Endothelial cell of umbilical vein (primary cell): ENCODE data around the gene ADAMTS14. TPM values are rescaled to one million over a fixed set of nuclear protein-coding genes. Genes with fewer than 3 reads are reported as not detected.

Experiments used
- BruUV-seq: library from RNA; stranded (reverse); fragments of 400-500 nt; replicated peaks from 2 replicates; lab custom pipeline; 2021; lab: Mats Ljungman, UMichigan
- CTCF ChIA-PET: fragments of 300-600, 350-600 bp; sonication (Branson Sonifier 250); formaldehyde crosslinking; loops from one replicate; lab custom pipeline; 2021; ENCODE audit warnings: antibody characterized with exemption, inconsistent platforms; lab: Charles Lee
- POLR2A ChIA-PET: fragments of 300-600, 350-600 bp; sonication (Branson Sonifier 250); formaldehyde crosslinking; loops from one replicate; lab custom pipeline; 2021; ENCODE audit warnings: antibody characterized with exemption, inconsistent platforms; lab: Charles Lee
- DNase-seq: peaks from one replicate; pipeline ENCODE4 v3.0.0-alpha.2; 2011; ENCODE audit warnings: low read depth, low spot score
- FAIRE-seq: peaks from 2 replicates; lab custom pipeline; 2011; peaks lifted over from hg19 to GRCh38; lab: Jason Lieb, UNC
- H2AFZ ChIP-seq: 2 replicates; pipeline ENCODE4 v1.6.0; 2012; ENCODE audit warnings: low read depth, low read length, control low read depth, inconsistent platforms
- H3K27ac ChIP-seq: 2 replicates; pipeline ENCODE4 v1.5.1; 2011; ENCODE audit warnings: low read depth, mild to moderate bottlenecking, control low read depth, low read length, moderate library complexity; ENCODE audit not compliant: insufficient read depth
- H3K27me3 ChIP-seq, 2 experiments: 2 replicates each; pipeline versions ENCODE4 v1.6.0 to v1.6.1; 2011; ENCODE audit warnings: low read length in 2 of 2, mixed read lengths in 1 of 2; ENCODE audit not compliant: control insufficient read depth in 2 of 2, insufficient read depth in 2 of 2
- H3K36me3 ChIP-seq, 2 experiments: 2 replicates in 1 of 2; 3 replicates in 1 of 2; pipeline ENCODE4 v1.5.1; 2011; ENCODE audit warnings: low read length in 2 of 2, mild to moderate bottlenecking in 1 of 2, moderate library complexity in 1 of 2; ENCODE audit not compliant: control insufficient read depth in 2 of 2, insufficient read depth in 2 of 2; ENCODE audit errors: extremely low read depth in 1 of 2
- H3K4me1 ChIP-seq: 3 replicates; pipeline ENCODE4 v1.5.1; 2011; ENCODE audit warnings: mild to moderate bottlenecking, low read length; ENCODE audit not compliant: control insufficient read depth, insufficient read depth; ENCODE audit errors: extremely low read depth
- H3K4me2 ChIP-seq: 2 replicates; pipeline ENCODE4 v1.6.1; 2011; ENCODE audit warnings: low read length, control low read depth, mixed read lengths; ENCODE audit not compliant: insufficient read depth
- H3K4me3 ChIP-seq, 3 experiments: fragments of 200-600 bp in 1 of 3; sonication (generic), shearing (Covaris generic) in 1 of 3; replicated peaks in 1 of 3; 2 replicates each; pipeline ENCODE4 v1.5.1; 2011 to 2016; ENCODE audit warnings: control low read depth in 3 of 3, low read length in 3 of 3, mild to moderate bottlenecking in 2 of 3, inconsistent platforms in 1 of 3, low read depth in 1 of 3, moderate library complexity in 1 of 3; ENCODE audit not compliant: insufficient read depth in 1 of 3
- H3K79me2 ChIP-seq: 2 replicates; pipeline ENCODE4 v1.6.0; 2012; ENCODE audit warnings: low read length, inconsistent platforms; ENCODE audit not compliant: control insufficient read depth, insufficient read depth
- H3K9ac ChIP-seq: replicated peaks from 2 replicates; pipeline ENCODE3; 2011; ENCODE audit warnings: low read length, control low read depth; ENCODE audit not compliant: insufficient read depth; ENCODE audit errors: extremely low read depth
- H3K9me1 ChIP-seq: replicated peaks from 3 replicates; pipeline ENCODE4 v1.6.0; 2011; ENCODE audit warnings: mild to moderate bottlenecking, low read length; ENCODE audit not compliant: control insufficient read depth, insufficient read depth; ENCODE audit errors: extremely low read depth
- H3K9me3 ChIP-seq: replicated peaks from 2 replicates; pipeline ENCODE4 v1.5.1; 2012; ENCODE audit warnings: low read length, inconsistent platforms; ENCODE audit not compliant: control insufficient read depth, insufficient read depth
- H4K20me1 ChIP-seq: replicated peaks from 2 replicates; pipeline ENCODE3; 2011; ENCODE audit warnings: mild to moderate bottlenecking, low read length; ENCODE audit not compliant: control insufficient read depth, insufficient read depth; ENCODE audit errors: extremely low read depth
- CTCF ChIP-seq, 2 donors: IDR thresholded peaks; 1 replicate in 1 of 2; 2 replicates in 1 of 2; pipeline ENCODE4 v1.5.1; 2011; ENCODE audit warnings: low read length in 2 of 2, mild to moderate bottlenecking in 2 of 2, moderate library complexity in 2 of 2, control low read depth in 1 of 2, inconsistent platforms in 1 of 2, low read depth in 1 of 2; ENCODE audit not compliant: insufficient read depth in 1 of 2; ENCODE audit errors: extremely low read depth in 1 of 2
- EZH2 ChIP-seq: IDR thresholded peaks from 2 replicates; pipeline ENCODE4 v1.6.1; 2012; ENCODE audit warnings: borderline replicate concordance, low read depth, mild to moderate bottlenecking, moderate library complexity, low read length, inconsistent platforms; ENCODE audit not compliant: severe bottlenecking
- FOS ChIP-seq: IDR thresholded peaks from 2 replicates; pipeline ENCODE4 v1.6.1; 2011; ENCODE audit warnings: mild to moderate bottlenecking, low read length, moderate library complexity, borderline replicate concordance; ENCODE audit not compliant: insufficient read depth
- GATA2 ChIP-seq: IDR thresholded peaks from 2 replicates; pipeline ENCODE4 v1.7.0; 2011; ENCODE audit warnings: low read depth, mild to moderate bottlenecking, moderate library complexity, mixed read lengths, low read length; ENCODE audit not compliant: insufficient read length, insufficient read depth
- JUN ChIP-seq: IDR thresholded peaks from 2 replicates; pipeline ENCODE4 v1.6.1; 2011; ENCODE audit warnings: borderline replicate concordance, low read depth; ENCODE audit not compliant: insufficient read length, insufficient read depth
- MAX ChIP-seq: IDR thresholded peaks from 2 replicates; pipeline ENCODE4 v1.6.1; 2011; ENCODE audit not compliant: insufficient read depth, insufficient read length
- MYC ChIP-seq: IDR thresholded peaks from one replicate; pipeline ENCODE4 v1.6.1; 2011; ENCODE audit warnings: mild to moderate bottlenecking, low read depth, low read length
- POLR2A ChIP-seq: IDR thresholded peaks from 2 replicates; pipeline ENCODE4 v1.6.1; 2012; ENCODE audit warnings: low read depth, mild to moderate bottlenecking, control low read depth, low read length
- POLR2AphosphoS5 ChIP-seq: IDR thresholded peaks from 2 replicates; pipeline ENCODE4 v1.6.1; 2012; ENCODE audit warnings: low read depth, mild to moderate bottlenecking, control low read depth, low read length, moderate library complexity; ENCODE audit not compliant: insufficient read depth
- dilution Hi-C: fragments of 300-500 bp; cut with MboI; formaldehyde crosslinking; loops from one replicate; pipeline ENCODE4 v1.15.0; 2019; ENCODE audit warnings: low sequenced_read_pairs; ENCODE audit not compliant: extremely low pct_ligation_motif_present
- intact Hi-C: fragments of 100-400 bp; cut with micrococcal nuclease; formaldehyde crosslinking; loops from one replicate; pipeline ENCODE4 v1.10.0; 2022
- polyA plus RNA-seq, 4 experiments: library from polyadenylated mRNA; depleted of rRNA in 3 of 4; stranded (reverse) in 3 of 4; unstranded in 1 of 4; fragments of >200 nt; gene quantifications; 2 replicates each; pipeline versions ENCODE4 v1.2.1 to v1.2.3, GENCODE V29; 2011 to 2012; ENCODE audit warnings: missing spikeins in 1 of 4
- total RNA-seq: library from RNA; stranded (reverse); gene quantifications from 2 replicates; pipeline ENCODE4 v1.2.3, GENCODE V29; 2021

Gene ADAMTS14
- total and polyA plus RNA-seq, 2 donors (not counting 3 experiments of a cell fraction or from before 2014, with no cell fraction given): not detected

GRCh38 chr10:70785190-70785589 lies 112.9 kb downstream of the ADAMTS14 start, which contains the start of gene TBATA:
Gene TBATA (minus strand): TSS chr10:70785377. CDS start chr10:70783379, 1,998 bp downstream.
- Histone ChIP-seq H3K79me2 (no peaks in the 10 kb centered on the region), H3K27ac (no peak within 1 kb of the TSS), H3K4me3 (no peak within 1 kb of the TSS), H3K36me3 (no peaks in the 10 kb centered on the region), H3K4me2 (no peak within 1 kb of the TSS), H3K27me3 (peaks cover 14 to 30% of the 10 kb centered on the region in 2 experiments), H3K9me3 (no peaks in the 10 kb centered on the region), H3K4me1 (no peaks in the 10 kb centered on the region), H3K9ac (no peak within 1 kb of the TSS), H4K20me1 (no peaks in the 10 kb centered on the region), H3K9me1 (no peaks in the 10 kb centered on the region), H2AFZ (no peak within 1 kb of the TSS)
- dilution Hi-C loops: no loop called here
- no TSS peak for BruUV-seq
- CTCF ChIA-PET: no interaction called here
- FAIRE-seq (no peak), DNase-seq (no peak)
- intact Hi-C loops: no loop called here
- no peak for TF ChIP-seq CTCF (IDR thresholded peaks at IDR 0.05; ENCODE audit: extremely low read depth in 1 of 2, insufficient read depth in 1 of 2, low read depth in 1 of 2, low read length in 2 of 2)
- no peak for TF ChIP-seq POLR2A
- TF ChIP-seq POLR2AphosphoS5: no peak
- no peak for TF ChIP-seq FOS
- no peak for TF ChIP-seq EZH2
- no peak for TF ChIP-seq MAX
- TF ChIP-seq MYC: no peak
- TF ChIP-seq JUN: no peak
- TF ChIP-seq GATA2: no peak
- POLR2A ChIA-PET: no interaction called here
